A673 (cell line): ENCODE measurements around the gene OR7D2. TPM values are rescaled to one million over a fixed set of nuclear protein-coding genes. Genes with fewer than 3 reads are reported as not detected.

ENCODE experiments used
- total RNA-seq: library from RNA; stranded (reverse); gene quantifications from 2 replicates; pipeline ENCODE4 v1.2.3, GENCODE V29; 2021

Gene OR7D2
- total RNA-seq, 1 experiment from 2014 or later = not detected

Other genes starting within 250 kb of the OR7D2 start
- not detected in 2 replicates for gene MUC16, start 168.6 kb upstream of the OR7D2 start, total RNA-seq
- not detected in 2 replicates for gene OR1M1, start 91.9 kb upstream of the OR7D2 start, total RNA-seq
- gene OR7G2, start 71.5 kb upstream of the OR7D2 start, total RNA-seq = not detected in 2 replicates
- gene OR7G1, start 63.2 kb upstream of the OR7D2 start, total RNA-seq = not detected in 2 replicates
- gene OR7G3, start 52.0 kb upstream of the OR7D2 start, total RNA-seq = not detected in 2 replicates
- gene ZNF317, start 38.6 kb upstream of the OR7D2 start, total RNA-seq = 46.2 and 50.6 TPM in 2 replicates
- gene OR7D4, start 40.6 kb downstream of the OR7D2 start, total RNA-seq = not detected in 2 replicates
- gene OR7E24, start 72.0 kb downstream of the OR7D2 start, total RNA-seq = not detected in 2 replicates
- gene ZNF699, start 130.9 kb downstream of the OR7D2 start, total RNA-seq = 5.5 and 6.6 TPM in 2 replicates
- 12.3 and 17.2 TPM in 2 replicates for gene ZNF559, start 145.2 kb downstream of the OR7D2 start, total RNA-seq
- 2.7 and 3.8 TPM in 2 replicates for gene ZNF177, start 184.0 kb downstream of the OR7D2 start, total RNA-seq